Measurements from ENCODE around the gene MVB12B. TPM values are rescaled to one million over a fixed set of nuclear protein-coding genes. Genes with fewer than 3 reads are reported as not detected.

Gene MVB12B
- total RNA-seq, 1 experiment from 2014 or later = 5.8 TPM

- H3K27me3 ChIP-seq (ENCODE audit: insufficient read depth, low read length) = peaks cover 2% of the 10 kb centered on the region; the same call in 1 of the 2 replicates
- H3K14ac ChIP-seq (ENCODE audit: insufficient read depth, low read length) = no peak overlapping the region
- no peaks in the 10 kb centered on the region for H3K9me3 ChIP-seq (ENCODE audit: control insufficient read depth, low read depth, low read length)
- H2BK12ac ChIP-seq (ENCODE audit: insufficient read length, low read depth, low read length) = no peak overlapping the region
- no peak overlapping the region for H3K56ac ChIP-seq (ENCODE audit: insufficient read length, low read depth, low read length)
- Mint-ChIP-seq H3K36me3 (ENCODE audit: insufficient read depth in 1 of 3, low read depth in 3 of 3) (no peaks in the 10 kb centered on the region), H3K27ac (no peak overlapping the region), H3K4me1 (peaks cover 11 to 27% of the 10 kb centered on the region in 2 experiments), H3K4me3 (no peak overlapping the region), H3K9me3 (no peaks in the 10 kb centered on the region), H3K27me3 (ENCODE audit: low read depth) (no peaks in the 10 kb centered on the region)
- H3K79me1 ChIP-seq (ENCODE audit: insufficient read depth, low read depth, low read length, poor library complexity, severe bottlenecking) = no peaks in the 10 kb centered on the region
- H4K91ac ChIP-seq (ENCODE audit: insufficient read length, low read depth, low read length) = no peak overlapping the region
- no peak overlapping the region for H3K4ac ChIP-seq (ENCODE audit: low read depth, low read length)
- no peak overlapping the region for H2BK5ac ChIP-seq (ENCODE audit: insufficient read length, low read length)
- H2BK120ac ChIP-seq (ENCODE audit: low read depth, low read length, poor library complexity, severe bottlenecking) = no peak overlapping the region
- no peak overlapping the region for H3K9ac ChIP-seq (ENCODE audit: extremely low read depth, insufficient read length, low read length)
- no CpG with 5 or more reads among the region's 3 CpGs for WGBS (ENCODE audit: extremely low coverage, insufficient read length, low lambda C conversion rate)
- no peak overlapping the region for H2AFZ ChIP-seq (ENCODE audit: low read length)
- DNase-seq = peak; percentile 14
- no peaks in the 10 kb centered on the region for H3K4me1 ChIP-seq (ENCODE audit: insufficient read depth, low read length)
- TF ChIP-seq CTCF (conservative IDR thresholded peaks at IDR 0.05) = no peak
- no peak overlapping the region for H2BK20ac ChIP-seq (ENCODE audit: low read depth, low read length, poor library complexity, severe bottlenecking)
- no peak overlapping the region for H3K23ac ChIP-seq (ENCODE audit: insufficient read length, low read depth, low read length)
- no peak overlapping the region for H2BK15ac ChIP-seq (ENCODE audit: low read depth, low read length)
- H3K27ac ChIP-seq (ENCODE audit: insufficient read length, low read depth, low read length) = no peak overlapping the region
- H4K8ac ChIP-seq (replicated peaks; ENCODE audit: insufficient read length, low read depth, low read length) = no peak overlapping the region
- no peaks in the 10 kb centered on the region for H3K23me2 ChIP-seq (ENCODE audit: insufficient read length, low read depth, low read length, poor library complexity, severe bottlenecking)
- H2AK5ac ChIP-seq (ENCODE audit: insufficient read length, low read length) = no peak overlapping the region
- no peak overlapping the region for H3K4me2 ChIP-seq (ENCODE audit: insufficient read depth, insufficient read length, low read length)
- H3K79me2 ChIP-seq (ENCODE audit: insufficient read depth, low read length) = no peaks in the 10 kb centered on the region
- H4K20me1 ChIP-seq (ENCODE audit: control insufficient read depth, insufficient read depth, insufficient read length) = no peaks in the 10 kb centered on the region
- no peak overlapping the region for H3K18ac ChIP-seq (ENCODE audit: insufficient read length, low read depth, low read length)
- no peak overlapping the region for H3T11ph ChIP-seq (ENCODE audit: low read length)
- no peak overlapping the region for H4K5ac ChIP-seq (ENCODE audit: insufficient read length, low read depth, low read length)
Measured at GRCh38 chr9:126443144-126443543, 116.5 kb downstream of the MVB12B start.
